Measurements from ENCODE around the gene CD59.

Gene CD59

DNA sequence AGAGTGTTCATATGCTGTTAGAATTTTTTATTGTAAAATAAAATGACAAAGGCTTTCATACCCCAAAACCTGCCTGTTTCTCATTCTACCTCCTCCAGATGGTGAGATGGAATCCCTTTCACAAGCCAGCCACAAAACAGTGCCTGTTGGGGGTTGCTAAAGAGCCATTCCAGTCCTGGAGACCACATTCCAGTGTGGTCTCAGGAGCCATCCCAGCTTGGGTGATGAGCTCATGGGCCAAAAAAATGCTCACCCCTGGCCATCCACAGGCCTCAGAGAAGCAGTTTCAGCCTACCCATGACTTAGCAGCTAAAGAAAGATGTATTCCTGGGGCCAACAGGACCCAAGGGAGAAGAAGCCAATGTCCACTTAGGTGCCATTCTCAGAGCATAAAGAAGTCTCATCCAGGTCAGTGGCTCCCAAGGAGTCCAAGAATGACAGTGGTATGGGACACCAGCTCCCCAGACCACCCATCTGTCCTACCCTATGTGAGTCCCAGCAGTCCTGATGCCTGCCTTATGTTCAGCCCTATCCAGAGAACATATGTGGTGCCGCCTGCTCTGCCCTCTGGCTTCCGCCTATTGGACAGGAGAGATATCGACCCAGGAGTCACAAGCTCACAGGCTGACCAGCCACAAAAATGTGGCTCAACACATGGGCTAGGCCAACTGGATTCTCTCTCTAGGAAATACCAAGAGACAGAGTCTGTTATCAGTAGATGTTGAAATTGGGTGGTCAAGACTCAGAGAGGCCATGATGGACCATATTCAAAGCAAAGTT, 62.0 kb downstream of the CD59 start:
- in situ Hi-C loops (cut with HindIII; ENCODE audit: low sequenced_read_pairs) = no loop called here
- no peak overlapping the region for H3K4me3 ChIP-seq (ENCODE audit: low read depth, low read length)
- DNase-seq (ENCODE audit: low read depth) = peak; percentile 76
- TF ChIP-seq CTCF (IDR thresholded peaks at IDR 0.05; ENCODE audit: low read depth, low read length, missing control alignments) = no peak

DNA sequence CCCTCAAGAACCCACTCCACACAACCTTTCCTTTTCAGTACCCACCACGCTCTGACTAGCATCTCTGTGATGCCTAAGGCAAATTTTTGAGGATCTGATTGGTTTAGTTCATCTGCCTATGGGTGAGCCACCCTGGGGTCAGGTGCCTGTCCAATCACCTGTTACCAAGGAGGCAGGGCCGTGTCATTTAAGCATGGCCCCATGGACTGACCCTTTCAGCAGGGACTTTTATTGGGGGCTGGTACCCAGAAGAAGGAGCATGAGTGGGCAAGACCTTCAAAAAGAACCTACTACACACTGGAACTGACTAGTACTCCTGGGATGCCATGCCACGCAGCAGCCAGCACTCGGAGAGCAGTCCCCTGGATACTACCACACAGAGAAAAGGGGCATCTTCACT, 64.0 kb downstream of the CD59 start:
- in situ Hi-C loops (cut with HindIII; ENCODE audit: low sequenced_read_pairs) = no loop called here
- DNase-seq (ENCODE audit: low read depth) = no peak
- no peak overlapping the region for H3K4me3 ChIP-seq (ENCODE audit: low read depth, low read length)
- TF ChIP-seq CTCF (IDR thresholded peaks at IDR 0.05; ENCODE audit: low read depth, low read length, missing control alignments) = no peak

DNA sequence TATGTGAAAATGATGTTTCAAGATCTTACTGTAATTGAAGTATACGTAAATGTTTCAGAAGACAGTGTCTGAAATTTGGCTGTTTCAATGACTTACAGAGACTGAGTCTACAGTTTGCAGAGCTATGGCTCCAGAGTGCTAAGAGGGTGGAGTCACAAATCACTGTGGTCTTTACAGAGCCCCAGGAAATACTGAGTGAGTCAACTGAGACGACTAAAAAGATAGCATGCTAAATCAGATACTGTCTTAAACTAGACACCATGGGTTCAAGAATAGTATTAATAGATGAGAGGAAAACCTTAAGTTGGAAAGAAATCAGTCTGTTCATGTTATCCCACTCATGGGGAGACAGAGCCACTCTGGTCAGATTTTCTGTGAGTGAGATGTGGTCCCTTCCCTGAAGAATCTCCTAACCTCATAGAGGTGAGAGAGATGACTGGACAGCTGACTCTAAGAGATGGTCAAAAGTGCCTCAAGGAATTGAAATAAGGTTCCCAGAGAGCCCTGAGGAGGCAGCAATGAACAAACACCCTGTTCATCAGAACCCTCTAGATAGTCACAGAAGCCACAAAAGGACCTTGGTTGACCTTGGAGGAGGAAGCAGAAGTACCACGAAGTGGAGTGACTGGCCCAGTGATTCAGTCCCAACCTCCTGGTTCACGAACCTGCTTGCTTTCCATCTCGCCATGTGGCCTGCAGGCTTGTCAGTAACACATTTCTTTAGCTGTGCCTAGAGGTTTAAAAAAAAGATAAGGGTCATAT, 65.8 kb downstream of the CD59 start:
- DNase-seq (ENCODE audit: low read depth) = no peak
- TF ChIP-seq CTCF (IDR thresholded peaks at IDR 0.05; ENCODE audit: low read depth, low read length, missing control alignments) = no peak
- no peak overlapping the region for H3K4me3 ChIP-seq (ENCODE audit: low read depth, low read length)
- in situ Hi-C loops (cut with HindIII; ENCODE audit: low sequenced_read_pairs) = no loop called here

DNA sequence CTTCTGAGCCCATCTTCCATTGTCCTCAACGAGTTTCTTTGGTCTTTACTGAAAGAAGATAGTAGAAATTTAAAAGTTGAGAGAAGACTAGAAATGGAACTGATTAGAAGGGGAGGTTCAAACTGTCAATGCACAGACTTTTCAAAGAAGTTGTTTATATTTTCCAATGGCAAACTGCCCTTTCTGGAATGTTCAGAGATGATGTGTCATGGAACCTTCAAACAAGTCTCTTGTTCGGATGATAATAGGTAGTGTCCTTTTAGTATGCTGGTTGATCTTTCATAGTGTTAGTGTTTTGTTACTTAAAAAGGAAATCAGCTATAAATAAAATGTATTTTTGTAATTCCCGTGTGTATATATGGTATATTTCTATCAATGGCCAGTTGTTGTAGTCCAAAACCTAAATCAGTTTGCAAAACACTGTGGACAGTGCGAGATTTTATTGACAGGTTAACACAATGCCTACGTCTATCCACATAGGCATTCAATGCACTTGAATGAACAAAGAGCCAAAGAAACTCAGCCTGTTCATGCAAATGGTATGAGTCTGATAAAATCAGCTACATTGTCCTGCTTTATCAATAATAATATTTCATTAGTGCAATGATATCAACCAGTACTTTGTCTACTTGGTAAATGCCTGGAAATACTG, 66.5 kb downstream of the CD59 start:
- TF ChIP-seq CTCF (IDR thresholded peaks at IDR 0.05; ENCODE audit: low read depth, low read length, missing control alignments) = no peak
- in situ Hi-C loops (cut with HindIII; ENCODE audit: low sequenced_read_pairs) = no loop called here
- no peak overlapping the region for H3K4me3 ChIP-seq (ENCODE audit: low read depth, low read length)
- no peak for DNase-seq (ENCODE audit: low read depth)

DNA sequence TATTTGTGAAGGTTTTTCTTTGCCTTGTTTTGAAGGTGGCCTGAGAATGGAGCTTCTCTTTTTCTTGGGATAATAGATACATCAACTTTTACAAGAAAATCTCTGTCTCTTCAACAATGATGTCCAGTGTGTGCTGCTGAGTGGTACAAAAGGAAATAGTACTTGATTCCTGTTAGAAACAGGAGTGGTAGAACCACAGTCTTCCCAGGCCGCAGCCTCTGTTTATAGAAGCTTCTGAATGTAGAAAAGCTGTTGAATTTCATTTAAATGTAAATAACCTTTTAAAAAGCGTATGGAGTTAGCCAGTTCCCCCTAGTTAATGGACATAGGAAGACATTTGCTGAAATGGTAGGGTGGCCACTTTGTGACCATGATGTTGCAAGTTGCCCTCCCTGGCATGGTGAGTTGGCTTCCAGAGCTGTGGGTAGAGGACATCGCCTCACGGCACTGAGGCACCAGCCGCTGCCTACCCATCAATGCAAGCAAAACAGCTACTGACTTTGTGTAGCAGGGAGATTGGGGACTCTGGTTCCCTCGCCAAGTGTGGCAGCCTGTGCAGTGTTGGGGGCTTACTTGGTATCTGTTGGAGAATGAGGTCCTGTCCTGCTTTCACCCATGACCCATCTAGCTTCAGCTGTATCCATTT, 67.1 kb downstream of the CD59 start:
- TF ChIP-seq CTCF (IDR thresholded peaks at IDR 0.05; ENCODE audit: low read depth, low read length, missing control alignments) = no peak
- in situ Hi-C loops (cut with HindIII; ENCODE audit: low sequenced_read_pairs) = no loop called here
- no peak overlapping the region for H3K4me3 ChIP-seq (ENCODE audit: low read depth, low read length)
- no peak for DNase-seq (ENCODE audit: low read depth)

DNA sequence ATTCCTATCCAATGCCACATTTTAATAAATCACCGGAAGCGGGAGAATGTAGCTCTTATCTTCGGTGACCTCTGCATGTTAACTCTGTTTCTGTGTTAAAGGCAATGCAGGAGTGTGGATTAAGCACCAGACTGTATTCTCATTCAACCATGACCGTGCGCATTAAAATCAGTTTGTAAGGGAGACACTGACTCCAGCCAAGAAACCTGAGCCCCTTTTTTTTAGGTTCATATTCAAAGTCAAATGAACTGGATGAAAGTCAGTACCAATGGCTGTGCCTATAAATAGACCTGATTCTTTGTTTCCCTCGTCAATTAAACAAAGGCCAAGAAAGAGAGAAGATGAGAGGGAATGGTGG, 67.8 kb downstream of the CD59 start:
- no peak overlapping the region for H3K4me3 ChIP-seq (ENCODE audit: low read depth, low read length)
- peak; percentile 53 for DNase-seq (ENCODE audit: low read depth)
- in situ Hi-C loops (cut with HindIII; ENCODE audit: low sequenced_read_pairs) = no loop called here
- no peak for TF ChIP-seq CTCF (IDR thresholded peaks at IDR 0.05; ENCODE audit: low read depth, low read length, missing control alignments)
